ENCODE data around the gene PLCH1. TPM values are rescaled to one million over a fixed set of nuclear protein-coding genes. Genes with fewer than 3 reads are reported as not detected.

Gene PLCH1
- 10 to 100 TPM; 10.1 to 12.5 (median 11.0) TPM for polyA plus RNA-seq (ENCODE audit: insufficient read length in 3 of 3)
- long read RNA-seq, donor 1 = 0 reads
- long read RNA-seq, donor 2 = 0 reads
- long read RNA-seq, donor 3 = 0 reads
- long read RNA-seq, donor 4 = 0 reads
- long read RNA-seq, donor 5 = 0 reads
- long read RNA-seq, donor 6 = 0 reads
- long read RNA-seq, donor 7 = 0 reads
- long read RNA-seq, donor 8 = 0 reads
- long read RNA-seq, donor 9 = 0 reads
- long read RNA-seq, donor 10 = 0 reads
- long read RNA-seq, donor 11 = 0 reads
- long read RNA-seq, donor 12 = 0 reads
- long read RNA-seq, donor 13, partial matches to known transcripts = 6 of 6 reads
- long read RNA-seq, donor 13, other reads (novel, unspliced or antisense) = 0 of 6 reads
- long read RNA-seq, donor 14 = 0 reads
- long read RNA-seq, donor 15 = 0 reads
- long read RNA-seq, donor 16, partial matches to known transcripts = 11 of 11 reads
- long read RNA-seq, donor 16, other reads (novel, unspliced or antisense) = 0 of 11 reads

GRCh38 chr3:155744626-155745324 lies at the start of gene PLCH1:
TSS of gene PLCH1 (minus strand) at chr3:155745071. CDS start at chr3:155704224, 40,847 bp downstream.
- DNase-seq (ENCODE audit: extremely low read depth in 1 of 11, low read depth in 9 of 11, low spot score in 4 of 11) = peak in 3 of 11 donors; percentile 60 to 75 (median 63)

- no peak for DNase-seq (ENCODE audit: extremely low read depth in 1 of 11, low read depth in 9 of 11, low spot score in 4 of 11)
Measured at GRCh38 chr3:155792532-155792931, 47.7 kb upstream of the PLCH1 start.

GRCh38 chr3:155791190-155791589 lies 46.3 kb upstream of the PLCH1 start:
- no peak for DNase-seq (ENCODE audit: extremely low read depth in 1 of 11, low read depth in 9 of 11, low spot score in 4 of 11)

- DNase-seq (ENCODE audit: extremely low read depth in 1 of 11, low read depth in 9 of 11, low spot score in 4 of 11) = no peak
Measured at GRCh38 chr3:155790272-155790925, 45.5 kb upstream of the PLCH1 start.

- DNase-seq (ENCODE audit: extremely low read depth in 1 of 11, low read depth in 9 of 11, low spot score in 4 of 11) = no peak
Measured at GRCh38 chr3:155785662-155786295, 40.9 kb upstream of the PLCH1 start.

- no peak for DNase-seq (ENCODE audit: extremely low read depth in 1 of 11, low read depth in 9 of 11, low spot score in 4 of 11)
Measured at GRCh38 chr3:155782390-155782953, 37.6 kb upstream of the PLCH1 start.

- no peak for DNase-seq (ENCODE audit: extremely low read depth in 1 of 11, low read depth in 9 of 11, low spot score in 4 of 11)
Measured at GRCh38 chr3:155780291-155780690, 35.4 kb upstream of the PLCH1 start.

GRCh38 chr3:155778462-155778861 lies 33.6 kb upstream of the PLCH1 start:
- no peak for DNase-seq (ENCODE audit: extremely low read depth in 1 of 11, low read depth in 9 of 11, low spot score in 4 of 11)

- DNase-seq (ENCODE audit: extremely low read depth in 1 of 11, low read depth in 9 of 11, low spot score in 4 of 11) = no peak
Measured at GRCh38 chr3:155772801-155773200, 27.9 kb upstream of the PLCH1 start.

GRCh38 chr3:155771126-155771525 lies 26.3 kb upstream of the PLCH1 start:
- DNase-seq (ENCODE audit: extremely low read depth in 1 of 11, low read depth in 9 of 11, low spot score in 4 of 11) = no peak

GRCh38 chr3:155766206-155766605 lies 21.3 kb upstream of the PLCH1 start:
- DNase-seq (ENCODE audit: extremely low read depth in 1 of 11, low read depth in 9 of 11, low spot score in 4 of 11) = no peak

- DNase-seq (ENCODE audit: extremely low read depth in 1 of 11, low read depth in 9 of 11, low spot score in 4 of 11) = no peak
Measured at GRCh38 chr3:155763870-155764463, 19.1 kb upstream of the PLCH1 start.

GRCh38 chr3:155760653-155761052 lies 15.8 kb upstream of the PLCH1 start:
- DNase-seq (ENCODE audit: extremely low read depth in 1 of 11, low read depth in 9 of 11, low spot score in 4 of 11) = no peak

GRCh38 chr3:155757577-155757976 lies 12.7 kb upstream of the PLCH1 start:
- DNase-seq (ENCODE audit: extremely low read depth in 1 of 11, low read depth in 9 of 11, low spot score in 4 of 11) = no peak

- DNase-seq (ENCODE audit: extremely low read depth in 1 of 11, low read depth in 9 of 11, low spot score in 4 of 11) = no peak
Measured at GRCh38 chr3:155753038-155753639, 8.3 kb upstream of the PLCH1 start.

- no peak for DNase-seq (ENCODE audit: extremely low read depth in 1 of 11, low read depth in 9 of 11, low spot score in 4 of 11)
Measured at GRCh38 chr3:155748611-155749365, 3.9 kb upstream of the PLCH1 start.

GRCh38 chr3:155747946-155748290 lies 3.0 kb upstream of the PLCH1 start:
- DNase-seq (ENCODE audit: extremely low read depth in 1 of 11, low read depth in 9 of 11, low spot score in 4 of 11) = no peak
